Panc1 (cell line): ENCODE results near the gene SMIM1. TPM values are rescaled to one million over a fixed set of nuclear protein-coding genes. Genes with fewer than 3 reads are reported as not detected.

Experiments used
- ATAC-seq: fragments of 200-7000 bp; cut with Tn5 transposase; 2 replicates; pipeline ENCODE4 v1.9.1; 2020; ENCODE audit warnings: mild to moderate bottlenecking, moderate library complexity
- BruUV-seq: library from RNA; stranded (reverse); fragments of 400-500 nt; replicated peaks from 2 replicates; lab custom pipeline; 2021; lab: Mats Ljungman, UMichigan
- CTCF ChIA-PET: fragments of 300-600 bp; sonication (Branson Sonifier 250); formaldehyde crosslinking; loops from one replicate; lab custom pipeline; 2022; ENCODE audit warnings: antibody characterized with exemption; lab: Charles Lee
- POLR2A ChIA-PET: fragments of 300-600 bp; sonication (Branson Sonifier 250); formaldehyde crosslinking; loops from one replicate; lab custom pipeline; 2022; ENCODE audit warnings: antibody characterized with exemption; lab: Charles Lee
- DNase-seq: peaks from one replicate; pipeline ENCODE4 v3.0.0-alpha.2; 2010; ENCODE audit warnings: low read depth, low spot score
- H3K27ac ChIP-seq: 2 replicates; pipeline ENCODE4 v1.5.1; 2011; ENCODE audit warnings: mild to moderate bottlenecking, low read length, inconsistent platforms
- H3K27me3 ChIP-seq: fragments of 200-500 bp; sonication (Bioruptor generic); 2 replicates; pipeline ENCODE4 v1.6.0; 2014; ENCODE audit warnings: low read length, inconsistent platforms; ENCODE audit not compliant: control insufficient read depth, insufficient read depth
- H3K36me3 ChIP-seq: fragments of 200-500 bp; sonication (Bioruptor generic); 2 replicates; pipeline ENCODE4 v1.5.1; 2014; ENCODE audit warnings: inconsistent platforms, mild to moderate bottlenecking, low read length, moderate library complexity; ENCODE audit not compliant: control insufficient read depth, insufficient read depth
- H3K4me1 ChIP-seq: 2 replicates; pipeline ENCODE4 v1.5.1; 2011; ENCODE audit warnings: inconsistent platforms, mild to moderate bottlenecking, low read length, moderate library complexity; ENCODE audit not compliant: control insufficient read depth, insufficient read depth
- H3K4me3 ChIP-seq, 2 experiments: 2 replicates each; pipeline ENCODE4 v1.5.1; 2011 to 2012; ENCODE audit warnings: low read depth in 2 of 2, low read length in 2 of 2, mild to moderate bottlenecking in 2 of 2, inconsistent platforms in 1 of 2, moderate library complexity in 1 of 2
- H3K9me3 ChIP-seq: fragments of 200-500 bp; sonication (Bioruptor generic); 2 replicates; pipeline ENCODE4 v1.5.1; 2014; ENCODE audit warnings: low read depth, mild to moderate bottlenecking, inconsistent platforms, low read length, moderate library complexity; ENCODE audit not compliant: control insufficient read depth, insufficient read depth
- POLR2AphosphoS5 ChIP-seq: IDR thresholded peaks from 2 replicates; pipeline ENCODE4 v1.6.1; 2012; ENCODE audit warnings: mild to moderate bottlenecking, low read depth, low read length, moderate library complexity
- SIN3A ChIP-seq: IDR thresholded peaks from 2 replicates; pipeline ENCODE4 v1.6.1; 2012; ENCODE audit warnings: low read depth, mild to moderate bottlenecking, low read length, moderate library complexity, borderline replicate concordance; ENCODE audit not compliant: insufficient read depth
- TCF7L2 ChIP-seq: IDR thresholded peaks from 2 replicates; pipeline ENCODE4 v1.6.1; 2011; ENCODE audit warnings: mild to moderate bottlenecking, low read depth, low read length, inconsistent platforms
- in situ Hi-C: cut with HindIII; loops from 2 replicates; pipeline ENCODE4 v1.10.0; 2016; ENCODE audit warnings: low sequenced_read_pairs, low pct_unique_long_range_greater_than_20kb
- intact Hi-C: fragments of 100-400 bp; cut with micrococcal nuclease; formaldehyde crosslinking; loops from one replicate; pipeline ENCODE4 v1.10.0; 2022; ENCODE audit not compliant: unreplicated experiment
- total RNA-seq: library from RNA; stranded (reverse); gene quantifications from one replicate; pipeline ENCODE4 v1.2.1, GENCODE V29; 2021; ENCODE audit not compliant: unreplicated experiment
- TF ChIP-seq, protein P1 (sequence below), 2 experiments: IDR thresholded peaks; 2 replicates each; pipeline ENCODE4 v1.6.1; 2011 to 2012; ENCODE audit warnings: low read depth in 2 of 2, control low read depth in 1 of 2, low read length in 1 of 2, mild to moderate bottlenecking in 1 of 2, moderate library complexity in 1 of 2; ENCODE audit not compliant: insufficient read depth in 1 of 2
- TF ChIP-seq, protein P2 (sequence below): fragments of 450-650 bp; IDR thresholded peaks from 2 replicates; pipeline ENCODE4 v1.5.1; 2017; ENCODE audit warnings: mild to moderate bottlenecking

Gene SMIM1
- total RNA-seq, 1 experiment from 2014 or later: 35.5 TPM

DNA sequence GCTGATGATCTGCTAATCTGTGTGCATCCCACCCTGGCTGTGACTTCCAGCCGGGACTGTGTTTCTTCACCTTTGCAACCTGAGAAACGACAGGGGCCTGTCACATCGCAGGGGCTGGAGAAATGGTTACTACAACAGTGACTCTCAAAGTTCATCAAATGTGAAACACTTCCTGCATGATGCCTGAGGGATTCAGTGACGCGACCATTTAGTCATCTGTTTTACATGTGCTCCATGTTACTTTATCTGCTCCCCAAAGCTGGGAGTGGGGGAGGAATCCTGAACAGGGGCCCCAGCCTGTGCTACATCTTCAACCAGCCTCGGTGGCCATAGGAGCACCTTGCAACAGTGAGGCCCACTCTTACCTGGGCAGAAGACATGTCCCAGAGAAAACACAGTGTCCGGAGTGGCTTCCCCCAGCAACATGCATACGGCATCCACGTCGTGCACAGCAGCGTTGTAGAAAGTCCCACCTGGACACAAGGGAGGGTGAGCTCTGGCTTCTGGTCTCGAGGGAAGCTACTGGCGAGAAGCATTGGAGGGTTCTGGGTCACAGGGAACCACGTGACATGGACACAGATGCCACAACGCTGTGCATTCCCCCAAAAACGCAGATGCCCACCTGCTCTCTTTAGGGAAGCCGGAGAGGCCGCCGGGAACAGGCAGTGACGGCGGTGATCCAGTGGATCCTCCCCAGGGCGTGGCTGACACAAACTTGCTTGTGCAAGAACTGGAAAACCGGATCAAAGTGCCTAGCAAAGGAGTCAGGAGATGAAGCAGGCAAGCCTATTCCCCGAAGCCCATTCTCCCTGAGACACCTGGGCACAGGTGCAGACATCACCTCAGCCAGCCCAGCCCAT lies 29.9 kb upstream of the SMIM1 start:
- in situ Hi-C loops: no loop called here
- Histone ChIP-seq H3K4me1 (peaks cover 7% of the 10 kb centered on the region), H3K9me3 (no peaks in the 10 kb centered on the region), H3K27ac (no peak overlapping the region), H3K27me3 (no peaks in the 10 kb centered on the region), H3K4me3 (no peak overlapping the region), H3K36me3 (no peaks in the 10 kb centered on the region; the same call in 1 of the 2 replicates)
- ATAC-seq: no peak
- CTCF ChIA-PET: no interaction called here
- intact Hi-C loops: no loop called here
- BruUV-seq: no TSS peak
- TF ChIP-seq SIN3A (no peak), TCF7L2 (no peak), POLR2AphosphoS5 (no peak)
- TF ChIP-seq, protein P1, sequence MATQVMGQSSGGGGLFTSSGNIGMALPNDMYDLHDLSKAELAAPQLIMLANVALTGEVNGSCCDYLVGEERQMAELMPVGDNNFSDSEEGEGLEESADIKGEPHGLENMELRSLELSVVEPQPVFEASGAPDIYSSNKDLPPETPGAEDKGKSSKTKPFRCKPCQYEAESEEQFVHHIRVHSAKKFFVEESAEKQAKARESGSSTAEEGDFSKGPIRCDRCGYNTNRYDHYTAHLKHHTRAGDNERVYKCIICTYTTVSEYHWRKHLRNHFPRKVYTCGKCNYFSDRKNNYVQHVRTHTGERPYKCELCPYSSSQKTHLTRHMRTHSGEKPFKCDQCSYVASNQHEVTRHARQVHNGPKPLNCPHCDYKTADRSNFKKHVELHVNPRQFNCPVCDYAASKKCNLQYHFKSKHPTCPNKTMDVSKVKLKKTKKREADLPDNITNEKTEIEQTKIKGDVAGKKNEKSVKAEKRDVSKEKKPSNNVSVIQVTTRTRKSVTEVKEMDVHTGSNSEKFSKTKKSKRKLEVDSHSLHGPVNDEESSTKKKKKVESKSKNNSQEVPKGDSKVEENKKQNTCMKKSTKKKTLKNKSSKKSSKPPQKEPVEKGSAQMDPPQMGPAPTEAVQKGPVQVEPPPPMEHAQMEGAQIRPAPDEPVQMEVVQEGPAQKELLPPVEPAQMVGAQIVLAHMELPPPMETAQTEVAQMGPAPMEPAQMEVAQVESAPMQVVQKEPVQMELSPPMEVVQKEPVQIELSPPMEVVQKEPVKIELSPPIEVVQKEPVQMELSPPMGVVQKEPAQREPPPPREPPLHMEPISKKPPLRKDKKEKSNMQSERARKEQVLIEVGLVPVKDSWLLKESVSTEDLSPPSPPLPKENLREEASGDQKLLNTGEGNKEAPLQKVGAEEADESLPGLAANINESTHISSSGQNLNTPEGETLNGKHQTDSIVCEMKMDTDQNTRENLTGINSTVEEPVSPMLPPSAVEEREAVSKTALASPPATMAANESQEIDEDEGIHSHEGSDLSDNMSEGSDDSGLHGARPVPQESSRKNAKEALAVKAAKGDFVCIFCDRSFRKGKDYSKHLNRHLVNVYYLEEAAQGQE (IDR thresholded peaks at IDR 0.05; ENCODE audit: insufficient read depth in 1 of 2, low read depth in 2 of 2, low read length in 1 of 2): no peak
- TF ChIP-seq, protein P2, sequence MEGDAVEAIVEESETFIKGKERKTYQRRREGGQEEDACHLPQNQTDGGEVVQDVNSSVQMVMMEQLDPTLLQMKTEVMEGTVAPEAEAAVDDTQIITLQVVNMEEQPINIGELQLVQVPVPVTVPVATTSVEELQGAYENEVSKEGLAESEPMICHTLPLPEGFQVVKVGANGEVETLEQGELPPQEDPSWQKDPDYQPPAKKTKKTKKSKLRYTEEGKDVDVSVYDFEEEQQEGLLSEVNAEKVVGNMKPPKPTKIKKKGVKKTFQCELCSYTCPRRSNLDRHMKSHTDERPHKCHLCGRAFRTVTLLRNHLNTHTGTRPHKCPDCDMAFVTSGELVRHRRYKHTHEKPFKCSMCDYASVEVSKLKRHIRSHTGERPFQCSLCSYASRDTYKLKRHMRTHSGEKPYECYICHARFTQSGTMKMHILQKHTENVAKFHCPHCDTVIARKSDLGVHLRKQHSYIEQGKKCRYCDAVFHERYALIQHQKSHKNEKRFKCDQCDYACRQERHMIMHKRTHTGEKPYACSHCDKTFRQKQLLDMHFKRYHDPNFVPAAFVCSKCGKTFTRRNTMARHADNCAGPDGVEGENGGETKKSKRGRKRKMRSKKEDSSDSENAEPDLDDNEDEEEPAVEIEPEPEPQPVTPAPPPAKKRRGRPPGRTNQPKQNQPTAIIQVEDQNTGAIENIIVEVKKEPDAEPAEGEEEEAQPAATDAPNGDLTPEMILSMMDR: no peak
- no peak for DNase-seq
- POLR2A ChIA-PET: no interaction called here

- no peaks in the 10 kb centered on the region; the same call in 1 of the 2 replicates for H3K36me3 ChIP-seq
- intact Hi-C loops (no loop called here), in situ Hi-C loops (no loop called here)
- H3K4me3 ChIP-seq: no peak overlapping the region
- ChIA-PET POLR2A (no interaction called here), CTCF (no interaction called here)
- H3K9me3 ChIP-seq: no peaks in the 10 kb centered on the region
- H3K27ac ChIP-seq: no peak overlapping the region
- H3K4me1 ChIP-seq: peaks cover 8% of the 10 kb centered on the region
- ATAC-seq (no peak), DNase-seq (no peak)
- TF ChIP-seq POLR2AphosphoS5: no peak
- no TSS peak for BruUV-seq
- H3K27me3 ChIP-seq: no peaks in the 10 kb centered on the region
Measured at GRCh38 chr1:3743421-3743820, 29.1 kb upstream of the SMIM1 start.

GRCh38 chr1:3743826-3744225 lies 28.7 kb upstream of the SMIM1 start:
- TF ChIP-seq, protein P1 (IDR thresholded peaks at IDR 0.05; ENCODE audit: insufficient read depth in 1 of 2, low read depth in 2 of 2, low read length in 1 of 2): no peak

More at GRCh38 chr1:3743826-3744225, 28.7 kb upstream of the SMIM1 start:
- no TSS peak for BruUV-seq
- Histone ChIP-seq H3K27me3 (no peaks in the 10 kb centered on the region), H3K27ac (no peak overlapping the region), H3K4me1 (peaks cover 8% of the 10 kb centered on the region), H3K4me3 (no peak overlapping the region), H3K36me3 (no peaks in the 10 kb centered on the region; the same call in 1 of the 2 replicates), H3K9me3 (no peaks in the 10 kb centered on the region)
- CTCF ChIA-PET: no interaction called here
- POLR2A ChIA-PET: no interaction called here
- no peak for DNase-seq
- no peak for ATAC-seq
- in situ Hi-C loops (no loop called here), intact Hi-C loops (no loop called here)
